ENCODE data around the gene FGD3. TPM values are rescaled to one million over a fixed set of nuclear protein-coding genes. Genes with fewer than 3 reads are reported as not detected.
A peak's percentile ranks its signal among the peaks of the same experiment; 100 is the strongest.

The FGD3 gene
- total and polyA plus RNA-seq, 2 of the 8 experiments (the other 6 are each of a cell fraction or from before 2014, with no cell fraction given) = 1.4 to 1.9 TPM

- peak overlapping the region; percentile 42 for H3K56ac ChIP-seq (replicated peaks; ENCODE audit: insufficient read length, low read depth, low read length)
- no peak overlapping the region for H3K23ac ChIP-seq (ENCODE audit: insufficient read length)
- ChIA-PET CTCF (ENCODE audit: partially characterized antibody) (interaction anchor here (0.6 to 4.4 kb wide), 53 partner anchors 9 to 596 kb away, joined by 3 to 45 read pairs (median 4); no protein-coding TSS in a partner anchor), POLR2A (ENCODE audit: partially characterized antibody) (interaction anchor here (1.0 to 1.2 kb wide), 3 partner anchors 9 to 19 kb away, joined by 3 to 5 read pairs (median 3); no protein-coding TSS in a partner anchor)
- no peaks in the 10 kb centered on the region for H4K20me1 ChIP-seq (replicated peaks in 1 of 2; ENCODE audit: control insufficient read depth in 1 of 2, insufficient read depth in 2 of 2, low read length in 2 of 2)
- peak overlapping the region; percentile 85 for H2AFZ ChIP-seq (ENCODE audit: low read length)
- 0 out of 7 replicates have a peak, but pooled peaks cover 0 to 3% (median under 1%) of the 10 kb centered on the region in 4 experiments for H3K4me1 ChIP-seq (replicated peaks in 1 of 4; ENCODE audit: control insufficient read depth in 3 of 4, insufficient read depth in 4 of 4, low read length in 3 of 4)
- H3K14ac ChIP-seq (ENCODE audit: insufficient read length) = no peak overlapping the region
- H2AK5ac ChIP-seq (ENCODE audit: low read depth, low read length) = peak overlapping the region; percentile 47; the same call in 1 of the 2 replicates
- H2BK5ac ChIP-seq (ENCODE audit: low read depth, low read length) = peak overlapping the region; percentile 44; the same call in 1 of the 2 replicates
- H4K8ac ChIP-seq (ENCODE audit: extremely low read depth, insufficient read depth, low read length) = no peak overlapping the region
- H2BK120ac ChIP-seq (replicated peaks; ENCODE audit: low read depth, low read length) = peak overlapping the region; percentile 35
- no peaks in the 10 kb centered on the region for H3K79me2 ChIP-seq (ENCODE audit: control insufficient read depth in 1 of 2, insufficient read depth in 2 of 2, low read length in 2 of 2)
- H3K9ac ChIP-seq (replicated peaks in 1 of 4; ENCODE audit: extremely low read depth in 1 of 4, low read depth in 3 of 4, low read length in 3 of 4) = no peak overlapping the region
- no peak overlapping the region for H4K5ac ChIP-seq (ENCODE audit: insufficient read length, low read depth, low read length)
- H2BK12ac ChIP-seq (ENCODE audit: low read depth, low read length) = peak overlapping the region; percentile 98; the same call in 1 of the 2 replicates
- DNase-seq (ENCODE audit: low read depth in 1 of 2, low spot score in 2 of 2) = peak in 1 of 2 experiments; percentile 82
- peaks cover 8 to 9% of the 10 kb centered on the region in 2 experiments; a peak in 3 of 4 replicates for H3K9me3 ChIP-seq (ENCODE audit: insufficient read depth in 2 of 2, low read depth in 1 of 2, low read length in 1 of 2)
- no peaks in the 10 kb centered on the region for H3K79me1 ChIP-seq (ENCODE audit: low read depth, low read length)
- H3K27ac ChIP-seq (ENCODE audit: low read depth, low read length) = no peak overlapping the region
- H3K4me2 ChIP-seq (ENCODE audit: insufficient read depth in 1 of 2, low read depth in 2 of 2, low read length in 2 of 2) = no peak overlapping the region
- peak; percentile 68 for FAIRE-seq
- 65% methylated on average over 28 of the region's 28 CpGs; no CpG with 5 or more reads in 1 of the 2 experiments for WGBS, 2 experiments (ENCODE audit: extremely low coverage in 1 of 2, insufficient coverage in 1 of 2, insufficient read length in 1 of 2, insufficient replicate concordance in 2 of 2, low coverage in 1 of 2, low lambda C conversion rate in 2 of 2, missing lambda C conversion rate in 1 of 2)
- H2BK15ac ChIP-seq (ENCODE audit: low read length) = 0 out of 2 replicates have a peak overlapping the region, but pooled peaks have one; percentile 46
- H3K4me3 ChIP-seq (ENCODE audit: extremely low read depth in 1 of 4, insufficient read depth in 2 of 4, low read depth in 3 of 4, low read length in 4 of 4) = no peak overlapping the region
- H4K91ac ChIP-seq (replicated peaks; ENCODE audit: insufficient read length, low read length) = peak overlapping the region; percentile 22
- peak overlapping the region; percentile 48; the same call in 1 of the 2 replicates for H2BK20ac ChIP-seq (ENCODE audit: low read length)
- H3K18ac ChIP-seq (ENCODE audit: extremely low read depth, low read length) = peak overlapping the region; percentile 87
- no peaks in the 10 kb centered on the region for H3K36me3 ChIP-seq (ENCODE audit: control insufficient read depth in 2 of 4, insufficient read depth in 4 of 4, low read length in 3 of 4)
- no peaks in the 10 kb centered on the region for H3K23me2 ChIP-seq (ENCODE audit: low read depth, low read length)
- H3K4ac ChIP-seq (replicated peaks; ENCODE audit: insufficient read length, low read depth, low read length) = peak overlapping the region; percentile 89
- H3K27me3 ChIP-seq (replicated peaks in 1 of 4; ENCODE audit: control insufficient read depth in 3 of 4, extremely low read depth in 1 of 4, insufficient read depth in 3 of 4, low read length in 3 of 4) = no peaks in the 10 kb centered on the region
- TF ChIP-seq CBX5 (IDR thresholded peaks at IDR 0.05; ENCODE audit: low read depth, low read length) (no peak), SRF (IDR thresholded peaks at IDR 0.05; ENCODE audit: low read depth, low read length) (no peak), CTCF (IDR thresholded peaks at IDR 0.05; ENCODE audit: control extremely low read depth in 1 of 3, insufficient read depth in 1 of 3, low read depth in 1 of 3, low read length in 3 of 3) (peak; percentile 57 to 95 (median 78)), ATF2 (IDR thresholded peaks at IDR 0.05; ENCODE audit: low read length) (no peak), E2F6 (IDR thresholded peaks at IDR 0.05) (peak; percentile 82)
Observed at GRCh38 chr9:93003552-93004407, 56.5 kb downstream of the FGD3 start.

All from H1 (cell line).